ENCODE measurements around the gene POU2F2.

DNA sequence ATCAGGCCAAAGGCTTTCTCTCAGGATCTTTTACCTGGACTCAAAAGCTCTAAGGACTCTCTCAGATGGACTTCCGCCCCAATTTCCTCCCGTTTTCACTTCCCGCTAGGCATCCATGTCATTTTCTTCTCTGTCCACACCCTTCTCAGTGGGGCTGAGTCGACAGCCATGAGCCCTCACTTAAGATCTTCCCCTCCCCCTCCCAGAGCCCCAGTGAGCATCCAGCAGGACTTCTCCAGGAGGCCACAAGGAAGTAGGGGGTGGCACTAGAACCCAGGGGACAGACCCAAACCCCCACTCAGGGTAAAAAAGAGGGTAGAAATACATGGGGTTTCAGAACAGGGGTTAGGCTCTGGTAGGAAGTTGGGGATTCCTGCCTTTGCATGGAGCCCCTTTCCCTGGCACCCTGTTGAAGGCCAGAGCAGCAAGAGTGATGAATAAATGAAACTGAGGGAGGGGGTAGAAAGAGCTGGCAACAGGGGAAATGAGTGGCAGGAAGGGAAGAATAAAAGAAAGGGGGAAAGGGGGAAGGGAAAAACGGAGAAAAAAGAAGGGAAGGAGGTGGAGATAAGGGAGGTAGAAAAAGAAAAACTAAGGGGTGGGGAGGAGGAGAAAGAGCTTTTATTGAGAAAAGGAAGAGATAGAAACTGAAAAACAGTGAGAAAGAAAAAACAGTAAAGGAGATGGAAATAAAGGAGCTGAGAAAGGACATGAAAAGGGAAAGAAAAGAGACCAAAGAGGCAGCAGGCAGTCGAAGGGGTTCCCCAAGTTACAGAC is 42.9 kb upstream of the POU2F2 start:
- TF ChIP-seq, protein P1, sequence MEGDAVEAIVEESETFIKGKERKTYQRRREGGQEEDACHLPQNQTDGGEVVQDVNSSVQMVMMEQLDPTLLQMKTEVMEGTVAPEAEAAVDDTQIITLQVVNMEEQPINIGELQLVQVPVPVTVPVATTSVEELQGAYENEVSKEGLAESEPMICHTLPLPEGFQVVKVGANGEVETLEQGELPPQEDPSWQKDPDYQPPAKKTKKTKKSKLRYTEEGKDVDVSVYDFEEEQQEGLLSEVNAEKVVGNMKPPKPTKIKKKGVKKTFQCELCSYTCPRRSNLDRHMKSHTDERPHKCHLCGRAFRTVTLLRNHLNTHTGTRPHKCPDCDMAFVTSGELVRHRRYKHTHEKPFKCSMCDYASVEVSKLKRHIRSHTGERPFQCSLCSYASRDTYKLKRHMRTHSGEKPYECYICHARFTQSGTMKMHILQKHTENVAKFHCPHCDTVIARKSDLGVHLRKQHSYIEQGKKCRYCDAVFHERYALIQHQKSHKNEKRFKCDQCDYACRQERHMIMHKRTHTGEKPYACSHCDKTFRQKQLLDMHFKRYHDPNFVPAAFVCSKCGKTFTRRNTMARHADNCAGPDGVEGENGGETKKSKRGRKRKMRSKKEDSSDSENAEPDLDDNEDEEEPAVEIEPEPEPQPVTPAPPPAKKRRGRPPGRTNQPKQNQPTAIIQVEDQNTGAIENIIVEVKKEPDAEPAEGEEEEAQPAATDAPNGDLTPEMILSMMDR (IDR thresholded peaks at IDR 0.05; ENCODE audit: extremely low read depth in 1 of 2, insufficient read depth in 1 of 2, low read depth in 1 of 2, low read length in 2 of 2), result no peak
- TF ChIP-seq POLR2A (IDR thresholded peaks at IDR 0.05; ENCODE audit: low read depth, low read length), result no peak
